Left lung (tissue), 10 donors: Measurements from ENCODE around the gene TNFSF8. TPM values are rescaled to one million over a fixed set of nuclear protein-coding genes. Genes with fewer than 3 reads are reported as not detected.

Experiments used
- ATAC-seq: fragments of 200-7000 bp; cut with Tn5 transposase; one replicate; pipeline ENCODE4 v1.9.1; 2020; ENCODE audit warnings: moderate library complexity
- DNase-seq, 4 donors: peaks; one replicate each; pipeline ENCODE4 v3.0.0-alpha.2; 2013 to 2020
- H3K27ac ChIP-seq, 2 donors: fragments of 200-600 bp; sonication (generic) in 1 of 2; one replicate each; pipeline versions ENCODE4 v1.5.0 to v1.8.0; 2020 to 2021
- H3K27me3 ChIP-seq, 2 donors: fragments of 200-600 bp; sonication (generic) in 1 of 2; one replicate each; pipeline versions ENCODE4 v1.5.0 to v1.8.0; 2020 to 2021
- H3K36me3 ChIP-seq, 2 donors: fragments of 200-600 bp; sonication (generic) in 1 of 2; one replicate each; pipeline versions ENCODE4 v1.5.0 to v1.8.0; 2020 to 2021
- H3K4me1 ChIP-seq, 2 donors: fragments of 200-600 bp; one replicate each; pipeline ENCODE4 v1.8.0; 2021
- H3K4me3 ChIP-seq, 2 donors: fragments of 200-600 bp; sonication (generic) in 1 of 2; one replicate each; pipeline versions ENCODE4 v1.5.0 to v1.8.0; 2020 to 2021; ENCODE audit warnings: mild to moderate bottlenecking in 1 of 2
- H3K9me3 ChIP-seq, 2 donors: fragments of 200-600 bp; sonication (generic) in 1 of 2; one replicate each; pipeline versions ENCODE4 v1.5.0 to v1.8.0; 2020 to 2021
- intact Hi-C, 2 donors: fragments of 100-400 bp; cut with DNase I; formaldehyde crosslinking; loops; one replicate each; pipeline versions ENCODE4 v1.11.2 to v1.14.2; 2022
- polyA plus RNA-seq, 6 donors: library from polyadenylated mRNA; unstranded; fragments of 120-200 nt; gene quantifications; one replicate each; pipeline ENCODE4 v1.2.1, GENCODE V29; 2013; ENCODE audit not compliant: insufficient read length in 6 of 6
- total RNA-seq, 2 donors: library from RNA; stranded (reverse); fragmentation: NEBNext Ultra II Directional; extraction: Animal tissue kit (Norgen Biotek cat#: 25700); gene quantifications; one replicate each; pipeline ENCODE4 v1.2.1, GENCODE V29; 2021
- TF ChIP-seq, protein P1 (sequence below), 2 donors: fragments of 200-600 bp; sonication (generic) in 1 of 2; IDR thresholded peaks; one replicate each; pipeline versions ENCODE4 v1.5.0 to v1.8.0; 2021; ENCODE audit warnings: antibody characterized with exemption in 2 of 2
- donor health status: DM: no; HTN: yes; CAD: no.
- donor health status: DM: no; HTN: no; CAD: no.

The TNFSF8 gene
- total and polyA plus RNA-seq, 8 donors = 2.1 to 23.8 (median 8.5) TPM

DNA sequence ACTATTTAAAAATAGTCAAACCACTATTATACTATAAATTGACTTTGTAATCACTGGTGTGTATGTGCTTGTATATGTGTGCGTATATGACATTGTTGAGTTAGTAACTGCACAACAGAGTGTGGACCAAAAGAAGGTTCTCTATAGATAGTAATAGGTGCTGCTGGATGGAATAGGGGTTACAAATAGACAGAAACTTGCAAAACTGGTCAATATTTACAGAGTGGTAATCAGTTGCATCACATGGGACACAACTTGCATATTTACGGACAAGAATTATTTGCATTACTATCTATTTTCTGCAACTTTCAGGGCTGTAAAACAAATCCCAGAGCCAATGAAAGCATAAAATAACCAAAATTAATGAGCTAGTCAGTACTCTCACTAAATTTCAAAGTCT, 42.4 kb downstream of the TNFSF8 start:
- Histone ChIP-seq H3K27me3 (no peaks in the 10 kb centered on the region), H3K9me3 (peaks cover 0 to 3% of the 10 kb centered on the region in 2 donors), H3K36me3 (no peaks in the 10 kb centered on the region), H3K27ac (no peak overlapping the region), H3K4me3 (no peak overlapping the region), H3K4me1 (peaks cover 0 to 15% of the 10 kb centered on the region in 2 donors)
- no peak for ATAC-seq
- TF ChIP-seq, protein P1, sequence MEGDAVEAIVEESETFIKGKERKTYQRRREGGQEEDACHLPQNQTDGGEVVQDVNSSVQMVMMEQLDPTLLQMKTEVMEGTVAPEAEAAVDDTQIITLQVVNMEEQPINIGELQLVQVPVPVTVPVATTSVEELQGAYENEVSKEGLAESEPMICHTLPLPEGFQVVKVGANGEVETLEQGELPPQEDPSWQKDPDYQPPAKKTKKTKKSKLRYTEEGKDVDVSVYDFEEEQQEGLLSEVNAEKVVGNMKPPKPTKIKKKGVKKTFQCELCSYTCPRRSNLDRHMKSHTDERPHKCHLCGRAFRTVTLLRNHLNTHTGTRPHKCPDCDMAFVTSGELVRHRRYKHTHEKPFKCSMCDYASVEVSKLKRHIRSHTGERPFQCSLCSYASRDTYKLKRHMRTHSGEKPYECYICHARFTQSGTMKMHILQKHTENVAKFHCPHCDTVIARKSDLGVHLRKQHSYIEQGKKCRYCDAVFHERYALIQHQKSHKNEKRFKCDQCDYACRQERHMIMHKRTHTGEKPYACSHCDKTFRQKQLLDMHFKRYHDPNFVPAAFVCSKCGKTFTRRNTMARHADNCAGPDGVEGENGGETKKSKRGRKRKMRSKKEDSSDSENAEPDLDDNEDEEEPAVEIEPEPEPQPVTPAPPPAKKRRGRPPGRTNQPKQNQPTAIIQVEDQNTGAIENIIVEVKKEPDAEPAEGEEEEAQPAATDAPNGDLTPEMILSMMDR (IDR thresholded peaks at IDR 0.05) = no peak
- no peak for DNase-seq
- intact Hi-C loops = no loop called here

DNA sequence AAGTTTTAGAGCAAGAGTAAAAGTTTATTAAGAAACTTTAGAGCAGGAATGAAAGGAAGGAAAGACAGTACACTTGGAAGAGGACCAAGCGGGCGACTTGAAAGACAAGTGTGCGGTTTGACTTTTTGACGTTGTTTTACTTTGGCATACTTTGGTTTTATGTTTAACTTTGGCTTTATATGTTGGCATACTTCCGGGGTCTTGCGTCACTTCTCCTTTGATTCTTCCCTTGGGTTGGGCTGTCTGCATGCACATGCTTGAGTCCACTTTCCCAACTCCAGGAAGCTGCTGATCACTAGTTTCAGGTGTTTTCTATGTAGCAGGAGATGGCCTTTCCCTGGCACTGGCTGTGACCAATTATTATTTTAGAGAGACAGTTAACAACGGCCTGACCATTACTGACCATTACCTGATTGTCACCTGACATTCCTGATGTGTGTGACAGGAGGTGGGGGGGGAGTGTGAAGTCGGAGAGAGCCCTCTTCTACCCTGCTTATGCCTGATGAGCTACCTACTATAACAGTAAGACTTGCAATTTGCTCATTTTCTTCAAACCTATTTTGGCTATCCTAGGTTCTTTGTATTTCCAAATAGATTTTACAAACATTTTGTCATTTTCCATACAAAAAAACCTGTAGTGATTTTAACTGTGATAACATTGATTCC, 45.5 kb downstream of the TNFSF8 start:
- H3K27me3 ChIP-seq = no peaks in the 10 kb centered on the region
- H3K4me3 ChIP-seq = no peak overlapping the region
- H3K4me1 ChIP-seq = peaks cover 0 to 26% of the 10 kb centered on the region in 2 donors
- peaks cover 0 to 3% of the 10 kb centered on the region in 2 donors for H3K9me3 ChIP-seq
- H3K36me3 ChIP-seq = no peaks in the 10 kb centered on the region
- peak in 3 of 4 donors; percentile 45 to 82 (median 60) for DNase-seq
- intact Hi-C loops = no loop called here
- peak overlapping the region; percentile 45 to 57 for H3K27ac ChIP-seq
- TF ChIP-seq, protein P1 (IDR thresholded peaks at IDR 0.05) = no peak
- peak; percentile 59 for ATAC-seq

DNA sequence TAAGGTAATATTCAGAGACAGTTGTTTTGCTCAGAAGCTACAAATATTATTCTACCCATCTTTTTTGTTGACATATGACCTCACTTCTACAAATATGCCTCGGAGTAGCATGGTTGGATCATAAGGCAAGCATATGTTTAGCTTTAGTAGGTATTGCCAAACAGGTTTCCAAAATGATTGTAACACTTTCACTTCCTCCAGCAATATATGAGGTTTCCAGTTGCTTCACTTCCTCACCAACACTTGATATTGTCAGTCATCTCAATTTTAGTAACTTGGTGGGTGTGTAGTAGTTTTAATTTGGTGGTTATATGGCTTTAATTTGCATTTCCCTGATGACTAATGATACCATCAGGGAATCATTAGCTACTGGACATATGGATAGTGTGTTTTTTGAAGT, 46.7 kb downstream of the TNFSF8 start:
- ATAC-seq (no peak), DNase-seq (no peak)
- H3K4me1 ChIP-seq = peaks cover 0 to 26% of the 10 kb centered on the region in 2 donors
- H3K9me3 ChIP-seq = peaks cover 0 to 3% of the 10 kb centered on the region in 2 donors
- H3K4me3 ChIP-seq = no peak overlapping the region
- H3K27me3 ChIP-seq = no peaks in the 10 kb centered on the region
- H3K36me3 ChIP-seq = no peaks in the 10 kb centered on the region
- intact Hi-C loops = no loop called here
- TF ChIP-seq, protein P1 (IDR thresholded peaks at IDR 0.05) = no peak
- peak overlapping the region in 1 of 2 donors; percentile 57 for H3K27ac ChIP-seq

DNA sequence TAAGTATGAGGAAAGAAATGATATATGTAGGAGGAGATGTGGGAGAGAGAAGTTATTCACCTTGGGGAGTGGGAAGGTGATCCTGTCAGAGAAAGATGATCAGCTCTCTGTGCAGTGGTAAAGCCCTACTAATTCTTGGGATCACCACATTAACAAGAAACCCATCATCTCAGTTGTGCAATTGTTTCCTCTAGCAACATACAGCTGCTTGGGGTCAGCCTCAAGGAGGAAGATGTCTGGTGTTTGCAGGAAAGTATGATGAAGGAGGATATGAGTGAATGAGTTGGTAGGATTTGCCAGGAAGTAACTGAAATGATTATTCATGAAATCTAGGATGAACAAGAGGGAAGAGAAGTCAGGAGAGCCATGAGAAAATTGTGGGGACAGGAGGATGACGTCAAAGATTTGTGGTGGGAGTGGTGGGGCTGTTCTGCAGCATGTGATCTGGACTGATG, 50.1 kb downstream of the TNFSF8 start:
- H3K36me3 ChIP-seq = no peaks in the 10 kb centered on the region
- peak overlapping the region in 1 of 2 donors; percentile 10 for H3K27ac ChIP-seq
- H3K4me3 ChIP-seq = no peak overlapping the region
- intact Hi-C loops = no loop called here
- TF ChIP-seq, protein P1 (IDR thresholded peaks at IDR 0.05) = no peak
- peaks cover 0 to 20% of the 10 kb centered on the region in 2 donors for H3K9me3 ChIP-seq
- H3K27me3 ChIP-seq = no peaks in the 10 kb centered on the region
- peaks cover 0 to 26% of the 10 kb centered on the region in 2 donors for H3K4me1 ChIP-seq
- DNase-seq (no peak), ATAC-seq (no peak)

DNA sequence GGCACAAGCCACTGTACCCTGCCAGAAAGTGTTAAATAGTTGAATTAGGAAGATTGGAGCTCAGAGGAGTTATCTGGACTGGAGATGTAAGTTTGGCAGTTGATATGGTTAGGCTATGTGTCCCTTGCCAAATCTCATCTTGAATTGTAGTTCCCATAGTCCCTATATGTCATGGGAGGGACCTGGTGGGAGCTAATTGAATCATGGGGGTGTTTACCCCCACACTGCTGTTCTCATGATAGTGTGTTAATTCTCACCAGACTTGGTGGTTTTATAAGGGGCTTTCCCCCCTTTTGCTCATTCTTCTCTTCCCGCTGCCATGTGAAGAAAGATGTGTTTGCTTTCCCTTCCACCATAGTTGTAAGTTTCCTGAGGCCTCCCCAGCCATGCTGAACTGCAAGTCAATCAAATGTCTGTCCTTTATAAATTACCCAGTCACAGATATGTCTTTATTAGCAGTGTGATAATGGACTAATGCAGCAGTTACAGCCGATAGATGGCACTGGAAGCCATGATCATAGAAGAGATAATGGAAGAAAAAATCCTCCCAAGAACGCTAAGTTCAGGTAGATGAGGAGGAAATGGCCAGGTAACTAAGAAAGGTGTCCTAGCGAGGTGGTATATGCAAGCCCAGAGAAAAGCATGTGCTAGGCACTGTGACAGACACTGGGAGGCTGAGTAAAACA, 51.4 kb downstream of the TNFSF8 start:
- DNase-seq (no peak), ATAC-seq (no peak)
- no peaks in the 10 kb centered on the region for H3K36me3 ChIP-seq
- H3K27ac ChIP-seq = no peak overlapping the region
- H3K9me3 ChIP-seq = peaks cover 0 to 26% of the 10 kb centered on the region in 2 donors
- intact Hi-C loops = no loop called here
- H3K4me1 ChIP-seq = peaks cover 0 to 17% of the 10 kb centered on the region in 2 donors
- no peak overlapping the region for H3K4me3 ChIP-seq
- no peaks in the 10 kb centered on the region for H3K27me3 ChIP-seq
- TF ChIP-seq, protein P1 (IDR thresholded peaks at IDR 0.05) = no peak
